Posterior vena cava (tissue), 2 donors: ENCODE results near the gene SUPT5H. TPM values are rescaled to one million over a fixed set of nuclear protein-coding genes. Genes with fewer than 3 reads are reported as not detected.

Experiments
- DNase-seq: peaks from one replicate; pipeline ENCODE4 v3.0.0-alpha.2; 2020; ENCODE audit warnings: low spot score
- intact Hi-C, 2 donors: fragments of 100-400 bp; cut with DNase I; formaldehyde crosslinking; loops; one replicate each; pipeline versions ENCODE4 v1.14.1 to v1.14.2; 2022 to 2023
- total RNA-seq, 2 donors: library from RNA; stranded (reverse); fragmentation: NEBNext Ultra II Directional; extraction: Animal tissue kit (Norgen Biotek cat#: 25700); gene quantifications; one replicate each; pipeline ENCODE4 v1.2.1, GENCODE V29; 2021
- donor health status: DM: yes; HTN: yes; CAD: no.
- donor health status: DM: yes; HTN: yes; CAD: no.

The SUPT5H gene
- total RNA-seq, 2 donors from 2014 or later = 67.0 to 74.9 TPM

DNA sequence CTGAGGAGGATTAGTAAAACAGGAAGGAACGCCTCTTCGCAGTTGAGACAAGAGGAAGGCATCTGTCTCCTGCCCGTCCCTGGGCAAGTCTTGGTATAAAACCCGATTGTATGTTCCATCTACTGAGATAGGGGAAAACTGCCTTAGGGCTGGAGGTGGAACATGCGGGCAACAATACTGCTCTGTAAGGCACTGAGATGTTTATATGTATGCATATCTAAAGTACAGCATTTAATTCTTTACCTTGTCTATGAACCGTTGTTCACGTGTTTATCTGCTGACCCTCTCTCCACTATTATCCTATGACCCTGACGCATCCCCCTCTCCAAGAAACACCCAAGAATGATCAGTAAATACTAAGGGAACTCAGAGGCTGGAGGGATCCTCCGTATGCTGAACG lies 34.5 kb downstream of the SUPT5H start:
- no peak for DNase-seq
- intact Hi-C loops = no loop called here

DNA sequence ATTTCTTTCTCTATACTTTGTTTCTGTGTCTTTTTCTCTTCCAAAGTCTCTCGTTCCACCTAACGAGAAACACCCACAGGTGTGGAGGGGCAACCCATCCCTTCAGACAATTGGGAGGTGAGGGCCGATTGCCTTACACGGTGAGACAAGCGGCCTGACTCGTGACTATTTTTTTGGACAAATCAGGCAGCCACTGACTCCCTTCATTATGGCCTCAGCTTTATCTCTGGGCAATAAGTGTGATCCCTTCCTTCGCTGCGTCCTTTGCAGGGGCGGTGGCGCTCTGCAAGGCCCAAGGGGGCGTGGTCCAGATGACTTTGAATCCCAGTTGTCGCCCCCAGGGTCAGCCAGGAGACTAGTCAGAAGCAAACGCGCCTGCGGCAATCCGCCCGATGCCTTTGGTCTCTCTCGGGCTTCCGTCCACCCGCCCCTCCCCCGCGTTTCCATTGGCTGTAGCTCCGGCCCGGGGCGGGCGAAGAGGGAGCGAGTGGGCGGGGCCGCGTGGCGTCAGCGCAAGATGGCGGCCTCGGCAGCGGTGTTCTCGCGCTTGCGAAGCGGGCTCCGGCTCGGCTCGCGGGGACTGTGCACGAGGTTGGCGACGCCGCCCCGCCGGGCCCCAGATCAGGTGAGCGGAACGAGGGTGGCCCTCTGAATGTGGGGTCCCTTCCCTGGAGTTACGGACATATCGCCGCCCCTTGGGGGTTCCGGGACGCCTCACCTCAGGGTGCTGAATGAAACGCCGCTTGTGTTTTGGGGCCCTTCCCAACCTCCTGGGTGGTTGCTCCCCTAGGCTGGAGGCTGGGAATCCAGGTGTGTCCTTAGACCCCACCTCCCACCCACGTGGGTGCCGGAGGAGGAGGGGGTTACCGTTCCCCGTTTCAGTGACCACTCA lies 35.2 kb downstream of the SUPT5H start, which contains the start of gene TIMM50:
Gene TIMM50 (plus strand): TSS at position 502 of the 892 bp plus-strand sequence. CDS start 16 bp downstream, at position 518.
- DNase-seq = peak; percentile 99
- intact Hi-C loops = no loop called here

DNA sequence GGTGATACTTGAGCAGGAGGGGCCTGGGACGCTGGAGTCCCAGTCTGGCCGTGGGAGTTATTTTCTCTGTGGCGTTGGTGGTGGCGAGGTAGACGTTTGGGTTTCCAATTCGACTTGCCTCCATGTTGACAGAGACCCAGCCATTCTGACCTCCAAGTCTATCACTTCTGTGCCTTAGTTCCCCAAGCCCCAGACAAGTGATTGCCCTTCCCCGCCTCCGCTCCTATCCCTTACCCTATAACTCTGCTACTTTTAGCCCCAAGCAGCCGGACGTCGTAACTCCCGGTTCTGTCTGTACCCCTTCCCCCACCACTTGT lies 35.8 kb downstream of the SUPT5H start:
- intact Hi-C loops = no loop called here
- DNase-seq = no peak

DNA sequence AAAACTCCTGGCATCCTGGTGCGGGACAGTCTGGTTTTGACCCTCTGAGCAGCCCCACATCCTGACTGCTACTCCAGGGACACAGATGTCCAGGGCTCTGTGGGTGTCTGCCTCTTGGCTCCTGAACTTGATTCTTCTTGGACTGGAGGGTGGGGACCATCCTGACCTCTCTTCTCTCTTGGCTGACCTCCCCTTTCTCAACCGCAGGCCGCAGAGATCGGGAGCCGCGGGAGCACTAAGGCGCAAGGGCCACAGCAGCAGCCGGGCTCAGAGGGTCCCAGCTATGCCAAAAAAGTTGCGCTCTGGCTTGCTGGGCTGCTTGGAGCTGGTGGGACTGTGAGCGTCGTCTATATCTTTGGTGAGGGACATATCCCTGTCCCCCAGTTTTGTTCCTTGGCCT lies 36.3 kb downstream of the SUPT5H start:
- no peak for DNase-seq
- intact Hi-C loops = loop anchor here in 1 of 2 donors (1.0 kb wide), 1 partner anchor 42 kb away; no protein-coding TSS in a partner anchor

DNA sequence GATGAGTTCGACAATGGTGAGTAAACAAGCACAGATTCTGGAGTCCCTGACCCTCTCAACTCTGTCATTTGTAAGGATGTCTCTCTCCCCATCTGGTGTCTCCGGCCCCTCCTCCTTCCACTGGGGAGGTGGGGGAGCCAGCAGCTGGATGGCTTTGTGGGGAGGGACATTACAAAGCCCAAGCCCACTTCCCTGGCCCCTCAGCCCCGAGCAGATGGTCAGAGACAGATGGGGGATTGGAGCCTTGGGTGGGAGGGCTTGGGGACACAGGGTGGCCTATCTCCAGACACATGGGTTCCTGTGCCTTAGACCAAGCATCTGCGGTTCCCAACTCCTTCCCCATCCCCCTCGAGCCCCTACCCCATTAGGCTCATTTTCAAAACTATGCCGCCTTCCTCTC lies 37.8 kb downstream of the SUPT5H start:
- intact Hi-C loops = no loop called here
- no peak for DNase-seq

DNA sequence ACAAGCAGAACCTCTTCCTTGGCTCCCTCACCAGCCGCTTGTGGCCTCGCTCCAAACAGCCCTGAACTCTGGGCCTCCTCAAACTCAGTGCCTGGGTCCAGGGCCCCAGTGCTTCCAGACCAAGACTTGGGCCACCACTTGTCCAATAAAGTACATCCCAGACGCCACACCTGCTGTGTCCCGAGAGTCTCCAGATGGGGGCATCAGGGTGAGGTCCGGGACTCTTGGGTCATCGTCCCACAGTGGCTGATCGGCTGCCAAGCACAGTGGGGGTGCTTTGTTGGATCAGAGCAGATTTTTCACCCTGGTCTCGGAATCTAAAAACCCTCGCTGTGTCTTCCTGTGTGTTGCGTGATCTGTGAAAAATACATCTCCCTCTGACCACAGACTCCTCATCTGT lies 44.4 kb downstream of the SUPT5H start:
- intact Hi-C loops = no loop called here
- no peak for DNase-seq

DNA sequence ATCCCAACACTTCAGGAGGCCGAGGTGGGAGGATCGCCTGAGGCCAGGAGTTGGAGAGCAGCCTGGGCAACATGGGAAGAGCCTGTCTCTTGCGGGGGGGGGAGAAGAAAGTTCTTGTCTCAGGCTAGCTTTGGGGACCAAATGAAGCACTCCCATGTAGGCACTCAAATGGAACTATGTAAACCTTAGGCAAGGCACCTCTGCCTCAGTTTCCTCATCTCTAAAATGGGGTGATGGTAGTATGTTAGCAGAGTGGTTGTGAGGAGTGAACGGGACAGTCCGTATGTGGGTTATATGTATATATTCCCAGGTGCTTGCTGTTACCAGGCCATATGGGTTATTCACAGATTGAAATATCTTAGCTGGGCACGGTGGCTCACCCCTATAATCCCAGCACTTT lies 46.8 kb downstream of the SUPT5H start:
- DNase-seq = no peak
- intact Hi-C loops = no loop called here

DNA sequence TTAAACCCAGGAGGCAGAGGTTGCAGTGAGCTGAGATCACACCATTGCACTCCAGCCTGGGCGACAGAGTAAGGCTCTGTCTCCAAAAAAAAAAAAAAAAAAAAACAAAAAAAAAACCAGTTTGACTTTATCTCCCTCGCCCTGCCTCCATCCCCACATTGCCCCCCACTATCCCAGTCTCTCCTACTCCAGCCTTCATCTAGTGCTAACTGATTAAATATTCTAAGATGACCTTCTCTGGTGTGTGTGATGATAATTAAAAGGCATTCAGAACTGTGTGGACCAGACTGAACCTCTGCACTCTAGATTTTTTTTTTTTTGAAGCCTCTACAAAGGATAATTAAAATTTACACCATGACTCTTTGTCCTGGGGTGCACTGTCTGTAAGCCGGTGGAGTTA lies 47.4 kb downstream of the SUPT5H start:
- intact Hi-C loops = no loop called here
- no peak for DNase-seq

DNA sequence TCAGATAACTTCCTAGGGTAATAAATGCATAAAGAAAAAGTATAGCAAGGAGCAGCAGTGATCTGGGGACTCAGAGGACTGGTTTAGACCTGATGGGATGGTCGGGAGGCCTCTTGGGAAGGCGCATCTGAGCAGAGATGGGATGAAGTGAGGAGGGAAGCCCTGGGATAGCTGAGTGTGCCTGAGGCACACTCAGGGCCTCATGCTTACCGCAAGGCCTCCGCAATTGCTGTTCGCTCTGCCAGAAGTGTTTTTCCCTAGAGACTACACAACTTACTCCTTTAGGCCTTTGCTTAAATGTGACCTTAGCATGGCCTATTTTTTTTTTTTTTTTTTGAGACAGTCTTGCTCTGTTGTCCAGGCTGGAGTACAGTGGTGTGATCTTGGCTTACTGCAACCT lies 49.3 kb downstream of the SUPT5H start:
- DNase-seq = no peak
- intact Hi-C loops = no loop called here

DNA sequence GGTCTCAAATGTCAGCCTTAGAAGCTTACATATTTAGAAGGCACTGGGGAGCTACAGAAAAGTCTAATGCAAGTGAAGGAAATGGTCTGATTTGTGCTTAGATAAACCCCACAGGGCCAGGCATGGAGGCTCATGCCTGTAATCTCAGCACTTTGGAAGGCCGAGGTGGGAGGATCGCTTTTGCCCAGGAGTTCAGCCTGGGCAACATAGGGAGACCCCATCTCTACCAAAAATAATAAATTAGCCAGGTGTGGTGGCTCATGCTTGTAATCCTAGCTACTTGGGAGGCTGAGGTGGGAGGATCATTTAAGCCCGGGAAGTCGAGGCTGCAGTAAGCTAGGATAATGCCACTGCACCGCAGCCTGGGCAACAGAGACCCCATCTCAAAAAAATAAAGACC lies 50.7 kb downstream of the SUPT5H start:
- DNase-seq = no peak
- intact Hi-C loops = no loop called here

DNA sequence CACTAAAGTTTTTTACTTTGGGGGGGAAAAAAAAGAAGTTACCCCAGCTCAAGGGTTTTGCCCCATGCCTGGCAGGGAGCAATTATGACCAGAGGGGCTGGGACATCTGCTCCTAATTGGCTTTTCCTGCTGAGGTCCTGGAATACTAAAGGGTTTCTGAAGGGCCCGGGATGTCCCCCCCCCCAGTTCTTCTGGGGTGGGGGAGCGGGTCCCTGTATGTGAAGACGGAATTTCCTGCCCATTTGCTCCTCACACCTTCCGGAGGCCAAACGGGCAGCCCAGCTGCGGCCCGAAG lies 52.3 kb downstream of the SUPT5H start:
- no peak for DNase-seq
- intact Hi-C loops = no loop called here

DNA sequence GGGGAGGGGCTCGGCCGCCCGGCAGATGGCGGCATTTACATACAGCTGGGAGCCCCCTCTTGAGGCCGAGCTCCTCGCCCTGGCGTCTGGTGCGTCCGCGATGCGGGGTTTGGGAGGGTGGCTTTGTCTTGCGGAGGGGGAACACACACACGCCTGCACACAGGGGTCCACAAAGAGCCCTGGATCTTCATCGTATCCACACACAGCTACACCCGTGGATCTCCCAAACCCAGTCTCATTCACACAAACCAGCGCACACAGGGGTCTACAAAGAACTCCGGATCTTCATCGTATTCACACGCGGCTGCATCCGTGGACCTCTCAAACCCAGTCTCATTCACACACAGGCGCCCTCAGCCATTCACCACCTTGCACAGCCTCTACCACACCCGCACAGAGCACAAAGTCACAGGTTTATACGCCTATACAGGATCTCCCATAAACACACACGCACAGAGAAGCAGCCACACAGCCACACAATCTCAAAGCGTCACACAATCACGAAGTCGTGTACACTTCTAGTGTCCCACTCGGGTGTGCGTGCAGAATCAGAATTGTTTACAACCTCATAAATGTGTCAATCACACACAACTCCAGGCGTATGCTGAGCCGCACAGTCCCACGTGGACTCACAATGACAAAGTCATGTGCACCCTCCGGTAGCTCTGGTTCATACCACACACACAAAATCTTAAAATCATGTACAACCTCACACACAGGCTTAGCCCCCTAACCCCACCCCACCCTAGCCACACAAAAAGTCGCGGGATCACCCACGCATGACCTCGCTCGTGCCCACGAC lies 52.8 kb downstream of the SUPT5H start:
- no peak for DNase-seq
- intact Hi-C loops = no loop called here

DNA sequence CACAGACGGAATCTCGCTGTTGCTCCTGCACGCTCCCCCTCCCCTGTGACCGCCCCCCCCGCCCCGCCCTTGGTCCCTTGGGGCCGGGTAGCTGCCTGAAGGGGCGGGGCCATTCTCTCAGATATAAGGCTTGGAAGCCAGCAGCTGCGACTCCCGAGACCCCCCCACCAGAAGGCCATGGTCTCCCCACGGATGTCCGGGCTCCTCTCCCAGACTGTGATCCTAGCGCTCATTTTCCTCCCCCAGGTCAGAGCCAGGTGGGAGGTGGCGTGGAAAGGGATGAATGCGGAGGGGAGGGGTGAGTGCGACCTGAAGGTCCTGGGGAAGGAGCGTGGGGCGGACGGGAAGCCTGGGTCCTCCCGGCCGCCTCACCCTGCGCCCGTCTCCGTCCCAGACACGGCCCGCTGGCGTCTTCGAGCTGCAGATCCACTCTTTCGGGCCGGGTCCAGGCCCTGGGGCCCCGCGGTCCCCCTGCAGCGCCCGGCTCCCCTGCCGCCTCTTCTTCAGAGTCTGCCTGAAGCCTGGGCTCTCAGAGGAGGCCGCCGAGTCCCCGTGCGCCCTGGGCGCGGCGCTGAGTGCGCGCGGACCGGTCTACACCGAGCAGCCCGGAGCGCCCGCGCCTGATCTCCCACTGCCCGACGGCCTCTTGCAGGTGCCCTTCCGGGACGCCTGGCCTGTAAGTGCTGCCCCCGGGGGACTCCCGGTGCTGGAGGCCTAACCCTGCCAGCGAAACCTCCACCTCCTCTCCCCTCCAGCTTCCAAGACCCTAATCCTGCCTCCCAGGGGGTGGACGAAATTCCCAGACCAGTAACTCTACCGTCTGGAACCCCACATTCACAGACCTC lies 53.6 kb downstream of the SUPT5H start, which contains the start of gene DLL3:
Gene DLL3 (plus strand): TSS at position 150 of the 845 bp plus-strand sequence. CDS start 28 bp downstream, at position 178.
- intact Hi-C loops = no loop called here
- DNase-seq = no peak

DNA sequence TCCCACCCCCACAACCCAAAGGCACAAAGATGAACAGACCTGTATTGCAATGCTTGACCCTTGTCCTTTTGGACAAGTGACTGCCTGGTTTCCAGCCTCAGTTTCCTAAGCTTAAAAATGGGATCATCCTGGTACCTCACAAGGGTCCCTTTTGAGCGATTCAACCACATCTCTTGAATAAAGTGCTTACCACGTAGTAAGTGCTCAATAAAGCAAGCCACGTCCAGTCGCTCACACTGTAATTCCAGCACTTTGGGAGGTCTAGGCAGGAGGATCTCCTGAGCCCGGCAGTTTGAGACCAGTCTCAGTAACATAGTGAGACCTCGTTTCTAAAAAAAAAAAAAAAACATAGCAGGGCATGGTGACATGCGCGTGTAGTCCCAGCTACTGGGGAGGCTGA lies 54.5 kb downstream of the SUPT5H start:
- DNase-seq = no peak
- intact Hi-C loops = no loop called here

DNA sequence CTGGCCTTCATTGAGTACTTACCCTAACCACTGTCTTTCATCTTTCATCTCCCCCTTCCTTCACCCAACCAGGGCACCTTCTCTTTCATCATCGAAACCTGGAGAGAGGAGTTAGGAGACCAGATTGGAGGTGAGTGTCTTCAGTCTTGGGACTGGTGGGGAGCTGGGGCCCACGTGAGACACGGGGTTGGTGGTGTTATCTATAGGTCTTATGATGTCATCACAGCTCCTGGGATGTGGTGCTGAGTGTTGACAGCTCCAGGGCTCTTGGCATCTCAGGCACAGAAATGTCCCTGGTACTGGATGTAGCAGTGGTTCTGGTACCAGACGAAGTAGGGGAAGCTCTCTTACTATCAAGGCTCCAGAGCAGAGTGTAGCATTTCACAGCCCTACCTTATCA lies 55.2 kb downstream of the SUPT5H start:
- no peak for DNase-seq
- intact Hi-C loops = no loop called here

DNA sequence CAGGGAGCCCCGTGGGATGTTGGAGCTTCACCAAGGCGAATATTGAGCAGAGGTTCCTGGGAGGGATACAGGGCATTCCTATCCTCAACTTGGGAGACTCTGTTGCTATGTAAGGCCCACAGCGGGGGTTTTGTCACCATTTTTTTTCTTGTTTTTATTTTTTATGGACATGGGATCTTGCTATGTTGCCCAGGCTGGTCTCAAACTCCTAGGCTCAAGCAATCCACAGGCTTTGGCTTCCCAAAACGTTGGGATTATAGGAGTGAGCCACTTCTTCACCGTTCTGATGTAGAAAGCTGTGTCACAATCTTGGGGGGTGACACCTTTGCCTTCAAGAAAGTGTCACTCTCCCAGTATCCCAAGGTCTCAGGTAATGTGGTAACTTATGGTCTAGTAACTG lies 56.0 kb downstream of the SUPT5H start:
- DNase-seq = no peak
- intact Hi-C loops = no loop called here

DNA sequence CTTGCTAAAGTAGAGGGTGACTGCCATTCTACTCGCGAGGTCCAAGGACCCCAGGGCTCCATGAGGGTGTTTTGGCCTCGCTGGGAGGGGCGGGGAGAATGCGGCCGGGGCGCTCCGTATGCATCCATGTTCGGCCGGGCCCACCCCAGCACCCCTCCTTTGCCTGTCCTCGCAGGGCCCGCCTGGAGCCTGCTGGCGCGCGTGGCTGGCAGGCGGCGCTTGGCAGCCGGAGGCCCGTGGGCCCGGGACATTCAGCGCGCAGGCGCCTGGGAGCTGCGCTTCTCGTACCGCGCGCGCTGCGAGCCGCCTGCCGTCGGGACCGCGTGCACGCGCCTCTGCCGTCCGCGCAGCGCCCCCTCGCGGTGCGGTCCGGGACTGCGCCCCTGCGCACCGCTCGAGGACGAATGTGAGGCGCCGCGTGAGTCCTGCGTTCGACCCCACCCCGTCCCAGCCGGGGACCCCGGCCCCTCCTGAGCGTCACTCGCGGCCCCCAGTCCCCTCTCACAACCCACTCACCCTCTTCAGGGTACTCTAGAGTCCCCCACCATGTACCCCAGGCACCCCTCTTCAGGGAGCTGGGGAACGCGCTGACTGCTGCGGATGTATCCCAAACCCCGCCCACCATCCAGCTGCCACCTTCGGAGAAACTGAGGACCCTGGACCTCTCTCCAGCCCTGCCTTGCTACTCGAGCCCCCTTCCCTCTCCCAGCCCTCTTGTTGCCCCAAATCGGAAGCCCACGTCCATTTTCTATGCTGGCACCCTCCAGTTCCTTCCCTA lies 57.4 kb downstream of the SUPT5H start:
- DNase-seq = peak; percentile 88
- intact Hi-C loops = no loop called here

DNA sequence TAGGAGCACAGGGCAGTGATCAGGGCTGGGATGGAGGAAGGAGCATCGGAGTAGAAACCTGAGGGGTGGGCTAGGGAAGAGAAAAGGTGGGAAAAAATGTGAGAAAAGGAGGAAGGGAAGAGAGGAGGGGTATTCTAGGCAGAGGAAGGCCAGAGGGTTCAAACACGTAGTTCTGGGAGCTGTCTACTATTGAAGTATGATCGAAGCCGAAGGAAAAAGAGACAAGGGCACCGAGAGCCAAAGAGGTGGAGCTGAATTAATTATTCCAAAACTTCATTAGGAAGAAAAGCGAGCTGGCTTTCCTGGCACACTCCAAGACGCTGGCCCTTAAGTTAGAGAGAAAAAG lies 61.2 kb downstream of the SUPT5H start:
- no peak for DNase-seq
- intact Hi-C loops = loop anchor here in 1 of 2 donors (5.0 kb wide), 1 partner anchor 1014 kb away; no protein-coding TSS in a partner anchor
